GM19438 (cell line): Measurements from ENCODE around the gene PCDHB6.
"Not testable (repeated sequence)": the region's sequence is repeated elsewhere in the genome, so short reads cannot be mapped to it uniquely, and the experiment has no call there.

ENCODE experiments used
- ATAC-seq: cut with Tn5 transposase; IDR thresholded peaks from one replicate; pipeline ENCODE4 v1.9.1; 2021; ENCODE audit warnings: low read depth; ENCODE audit not compliant: unreplicated experiment

The PCDHB6 gene

GRCh38 chr5:141149812-141150211, at the start of gene PCDHB6:
TSS of gene PCDHB6 (plus strand) at chr5:141150057. CDS start at chr5:141150258, 201 bp downstream.
- ATAC-seq: no peak

GRCh38 chr5:141100243-141100805, 49.5 kb upstream of the PCDHB6 start, which contains the start of gene PCDHB3:
TSS of gene PCDHB3 (plus strand) at chr5:141100473. CDS start at chr5:141100650, 177 bp downstream.
- ATAC-seq: no peak

- no peak for ATAC-seq
These were observed 48.8 kb upstream of the PCDHB6 start for GRCh38 chr5:141101059-141101458.

GRCh38 chr5:141102070-141102469, 47.8 kb upstream of the PCDHB6 start:
- not testable (repeated sequence) for ATAC-seq

GRCh38 chr5:141102471-141102870, 47.4 kb upstream of the PCDHB6 start:
- not testable (repeated sequence) for ATAC-seq

- no peak for ATAC-seq
These were observed 44.5 kb upstream of the PCDHB6 start for GRCh38 chr5:141105350-141105749.

GRCh38 chr5:141119250-141119649, 30.6 kb upstream of the PCDHB6 start:
- no peak for ATAC-seq

GRCh38 chr5:141121563-141121962, 28.3 kb upstream of the PCDHB6 start, which contains the start of gene PCDHB4:
TSS of gene PCDHB4 (plus strand) at chr5:141121818. CDS start at chr5:141121999, 181 bp downstream.
- no peak for ATAC-seq

- ATAC-seq: no peak
These were observed 27.9 kb upstream of the PCDHB6 start for GRCh38 chr5:141121985-141122384.

- ATAC-seq: not testable (repeated sequence)
These were observed 26.3 kb upstream of the PCDHB6 start for GRCh38 chr5:141123396-141124135.

GRCh38 chr5:141127305-141127704, 22.6 kb upstream of the PCDHB6 start:
- ATAC-seq: no peak

GRCh38 chr5:141135030-141135717, 14.7 kb upstream of the PCDHB6 start, which contains the start of gene PCDHB5:
TSS of gene PCDHB5 (plus strand) at chr5:141135206. CDS start at chr5:141135435, 229 bp downstream.
- ATAC-seq: no peak

- ATAC-seq: no peak
These were observed 14.1 kb upstream of the PCDHB6 start for GRCh38 chr5:141135718-141136266.

GRCh38 chr5:141137346-141137745, 12.5 kb upstream of the PCDHB6 start:
- not testable (repeated sequence) for ATAC-seq

- no peak for ATAC-seq
These were observed 551 bp downstream of the PCDHB6 start for GRCh38 chr5:141150224-141150992.

- ATAC-seq: no peak
These were observed 1.1 kb downstream of the PCDHB6 start for GRCh38 chr5:141150993-141151325.

GRCh38 chr5:141151632-141152031, 1.8 kb downstream of the PCDHB6 start:
- not testable (repeated sequence) for ATAC-seq

GRCh38 chr5:141152096-141152495, 2.2 kb downstream of the PCDHB6 start:
- ATAC-seq: not testable (repeated sequence)

- ATAC-seq: no peak
These were observed 5.9 kb downstream of the PCDHB6 start for GRCh38 chr5:141155540-141156374.
